Cerebellar nuclear complex (tissue), 1 donor: ENCODE measurements around the gene ZNF516.

ENCODE experiments used
- DNase-seq, 2 experiments: peaks; one replicate each; lab custom pipeline; 2025; lab: John Stamatoyannopoulos, UW

Gene ZNF516

DNA sequence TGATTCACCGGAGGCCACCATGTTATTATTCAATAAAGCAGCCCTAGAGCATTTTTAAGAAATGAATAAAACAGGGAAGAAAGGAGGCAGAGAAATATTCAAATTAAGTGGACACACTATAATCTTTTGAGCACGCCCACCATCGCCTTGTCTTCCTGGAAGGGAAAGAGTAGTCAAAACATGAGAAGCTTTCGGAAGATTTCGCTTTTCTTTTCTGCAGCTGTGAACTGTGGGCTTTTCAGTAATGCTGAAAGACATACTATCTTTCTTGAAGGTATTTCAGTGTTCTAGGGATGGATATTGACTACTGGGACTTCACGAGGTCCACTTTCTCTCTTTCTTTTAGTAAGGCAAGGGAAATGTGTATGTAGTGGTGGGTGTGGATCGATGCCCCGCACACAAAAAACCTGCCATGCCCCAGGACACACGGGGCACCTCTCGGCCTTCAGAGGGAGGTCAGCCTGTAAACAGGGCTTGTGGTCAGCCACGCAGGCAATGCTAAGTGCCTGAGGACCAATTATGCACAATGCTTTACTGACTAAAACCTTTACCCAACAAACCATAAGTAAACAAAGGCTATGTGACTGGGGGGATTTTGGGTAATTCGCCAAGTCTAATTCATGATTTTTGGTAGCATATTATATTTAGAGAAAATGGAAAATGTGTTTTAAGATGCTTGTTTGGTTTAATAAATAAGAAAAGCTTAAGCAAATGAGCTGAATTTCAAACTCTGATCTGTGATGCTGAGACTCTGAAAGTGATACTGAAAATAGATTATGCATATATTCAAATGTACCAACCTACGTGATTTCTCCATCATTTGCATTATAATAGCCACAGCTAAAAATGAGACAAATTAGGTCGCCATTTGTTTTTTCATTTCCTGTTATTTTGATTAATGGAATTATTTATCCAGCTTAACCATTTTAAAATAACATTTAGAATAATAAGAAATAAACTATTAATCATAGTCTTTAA, 130.5 kb downstream of the ZNF516 start:
- no peak for DNase-seq

DNA sequence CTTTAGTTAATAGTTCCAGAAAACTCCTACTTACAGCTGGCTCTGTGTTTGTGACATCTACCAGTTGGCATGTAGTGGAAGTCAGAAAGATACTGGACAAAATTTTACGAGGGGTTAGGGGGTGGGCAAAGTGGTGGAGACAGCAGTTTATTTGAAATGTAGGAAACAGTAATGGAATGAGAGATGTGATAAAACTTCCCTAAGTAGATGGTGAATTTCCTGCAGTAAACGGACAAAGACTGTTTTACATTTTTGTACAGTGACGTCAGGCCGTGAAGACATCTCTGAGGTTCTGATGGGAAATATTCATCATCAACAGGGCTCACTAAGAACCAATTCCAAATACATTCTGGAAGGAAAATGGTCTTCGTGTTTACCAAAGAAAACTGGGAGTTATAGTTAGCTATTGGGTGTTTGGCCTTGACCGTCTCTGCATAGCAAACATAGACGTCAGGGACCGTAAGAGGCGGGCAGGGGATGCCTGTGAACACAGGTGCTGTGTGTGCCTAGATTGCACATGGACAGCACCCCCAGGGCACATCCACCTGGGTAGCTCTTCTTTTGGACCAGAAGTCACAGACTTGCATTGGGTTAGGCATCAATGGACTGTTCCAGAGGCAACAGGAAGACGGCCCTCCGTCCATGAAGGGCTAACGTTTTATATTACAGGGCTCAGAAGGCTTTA, 131.5 kb downstream of the ZNF516 start:
- no peak for DNase-seq

DNA sequence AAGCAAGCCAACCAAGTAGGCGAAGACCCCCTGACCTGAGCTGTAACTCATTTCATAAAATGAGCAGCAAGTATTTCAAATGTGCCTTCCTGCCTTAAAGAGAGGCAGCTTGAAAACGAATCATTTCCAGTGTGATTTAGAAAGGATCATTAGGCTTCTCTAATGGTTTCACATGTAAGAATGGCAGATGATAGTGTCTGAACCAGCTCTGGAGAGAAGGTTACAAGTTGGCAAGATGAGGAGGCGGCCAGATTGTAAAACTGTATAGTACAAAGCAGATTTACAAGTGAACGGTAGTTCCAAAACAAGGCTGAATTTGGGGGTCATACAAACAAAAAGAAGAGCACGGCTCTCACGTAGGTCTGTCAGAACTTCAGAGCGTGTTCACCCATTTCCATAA, 132.4 kb downstream of the ZNF516 start:
- DNase-seq: no peak

DNA sequence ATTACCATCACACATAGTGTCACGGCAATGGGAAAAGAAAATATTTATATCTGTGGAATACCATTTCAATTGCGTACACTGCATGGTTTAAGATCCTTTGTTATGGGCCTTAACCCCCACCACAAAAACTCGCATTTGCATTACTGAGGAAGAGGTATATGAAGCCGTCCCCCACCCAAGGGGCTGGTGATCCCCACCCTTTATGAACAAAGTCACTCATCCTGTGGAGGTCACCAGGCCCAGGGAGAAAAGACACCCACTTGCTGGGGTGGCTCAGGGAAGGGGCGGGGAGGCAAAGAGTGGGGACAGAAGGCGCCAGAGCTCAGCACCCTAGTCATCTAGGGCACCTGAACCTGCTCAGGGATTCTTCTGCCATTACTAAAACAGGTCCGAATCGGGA, 133.8 kb downstream of the ZNF516 start:
- DNase-seq: no peak

DNA sequence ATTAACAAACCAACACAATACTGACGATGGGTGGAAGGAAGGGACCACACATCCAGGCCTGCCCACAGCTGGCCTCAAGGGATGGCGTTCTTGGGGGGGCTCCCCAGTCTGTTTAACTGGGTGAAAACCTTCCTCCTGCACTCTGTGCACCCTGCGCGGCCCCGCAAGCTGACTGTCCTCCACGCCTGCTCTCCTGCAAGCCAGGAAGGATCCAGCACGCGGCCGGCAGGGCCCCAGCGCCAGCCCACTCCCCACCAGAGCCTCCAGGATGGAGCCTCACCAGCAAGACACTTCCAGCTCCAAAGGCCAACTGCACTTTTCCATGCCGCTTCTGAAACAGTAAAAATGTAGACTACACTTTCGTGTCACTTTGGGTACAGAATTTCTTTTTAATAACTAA, 135.1 kb downstream of the ZNF516 start:
- no peak for DNase-seq

DNA sequence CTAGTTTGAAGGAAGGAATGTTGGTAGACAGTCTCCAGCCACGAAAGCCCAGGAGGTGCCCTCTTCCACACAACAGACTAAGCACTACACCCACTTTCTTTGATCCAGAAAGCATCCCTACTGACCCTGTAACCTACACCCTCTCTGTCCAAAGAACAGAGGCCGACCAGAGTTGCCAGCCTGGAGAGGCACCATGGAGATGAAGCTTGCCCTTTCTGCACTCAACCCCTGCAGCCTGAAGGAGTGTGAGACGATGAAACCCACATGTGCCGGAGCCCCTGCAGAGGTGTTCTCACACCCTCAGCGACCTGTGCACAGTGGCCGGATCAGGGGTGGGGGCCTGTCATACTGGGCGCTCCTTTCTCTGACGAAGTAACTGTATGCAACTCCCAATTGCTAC, 136.3 kb downstream of the ZNF516 start:
- no peak for DNase-seq

DNA sequence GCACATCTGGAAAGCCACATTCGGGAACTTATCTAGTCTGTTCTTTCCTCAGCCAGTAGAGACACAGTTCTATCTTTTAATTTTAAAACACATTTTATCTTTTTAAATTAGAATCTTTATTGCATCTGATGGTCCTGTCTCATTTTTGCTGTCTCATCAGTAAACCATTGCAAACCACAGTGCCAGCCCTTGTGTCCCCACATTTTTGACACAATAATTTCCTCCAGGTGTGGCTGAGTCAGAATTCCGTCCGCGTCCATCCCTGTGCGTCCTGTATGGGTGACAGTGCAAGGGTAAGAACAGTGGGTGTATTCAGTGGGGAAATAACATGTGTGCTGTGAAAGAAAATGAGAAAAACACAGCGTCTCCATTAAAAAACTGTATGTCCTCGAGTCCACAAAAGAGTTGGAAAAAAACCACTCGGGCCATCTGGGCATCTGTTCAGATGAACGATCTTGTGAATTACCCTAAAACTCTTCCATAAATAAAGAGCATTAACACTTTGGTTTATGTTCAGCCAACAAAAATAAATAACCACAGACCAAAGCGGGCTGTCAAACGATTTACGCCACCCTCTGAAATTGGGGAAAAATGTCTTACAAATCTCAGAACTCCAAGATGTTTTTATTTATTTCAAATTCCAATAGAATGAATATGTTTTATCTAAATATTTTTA, 137.3 kb downstream of the ZNF516 start:
- no peak for DNase-seq

DNA sequence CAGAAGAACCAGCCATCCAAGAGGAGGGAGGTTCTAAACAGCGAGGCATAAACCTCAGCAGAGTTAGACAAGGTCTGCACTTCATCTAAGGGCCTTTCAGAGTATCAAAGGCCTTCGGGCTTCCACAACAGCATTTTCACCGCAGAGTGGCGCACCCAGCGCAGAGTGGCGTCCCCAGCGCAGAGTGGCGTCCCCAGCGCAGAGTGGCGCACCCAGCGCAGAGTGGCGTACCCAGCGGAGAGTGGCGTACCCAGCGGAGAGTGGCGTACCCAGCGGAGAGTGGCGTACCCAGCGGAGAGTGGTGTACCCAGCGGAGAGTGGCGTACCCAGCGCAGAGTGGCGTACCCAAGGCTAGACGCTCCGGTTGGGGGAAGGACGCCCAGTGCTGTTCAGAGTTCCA, 137.9 kb downstream of the ZNF516 start:
- DNase-seq: no peak

DNA sequence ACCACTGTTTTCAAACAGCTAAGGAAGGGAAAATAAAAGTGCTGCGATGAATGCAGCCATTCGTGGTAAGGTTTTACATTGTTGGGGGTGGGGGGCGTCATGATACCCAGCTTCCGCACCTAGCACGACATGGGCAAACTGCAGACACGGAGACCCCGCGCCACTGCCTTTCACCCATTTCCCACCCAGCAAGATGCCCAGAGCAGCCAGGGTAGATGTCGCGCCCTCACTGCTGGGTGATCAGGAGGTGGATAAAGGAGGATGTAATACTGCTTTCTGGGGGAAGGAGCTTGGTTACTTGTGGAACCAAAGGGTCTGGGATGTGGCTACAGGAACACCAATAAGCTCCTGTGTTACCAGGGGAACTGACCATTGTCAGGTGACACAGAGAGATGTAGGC, 138.4 kb downstream of the ZNF516 start:
- no peak for DNase-seq

DNA sequence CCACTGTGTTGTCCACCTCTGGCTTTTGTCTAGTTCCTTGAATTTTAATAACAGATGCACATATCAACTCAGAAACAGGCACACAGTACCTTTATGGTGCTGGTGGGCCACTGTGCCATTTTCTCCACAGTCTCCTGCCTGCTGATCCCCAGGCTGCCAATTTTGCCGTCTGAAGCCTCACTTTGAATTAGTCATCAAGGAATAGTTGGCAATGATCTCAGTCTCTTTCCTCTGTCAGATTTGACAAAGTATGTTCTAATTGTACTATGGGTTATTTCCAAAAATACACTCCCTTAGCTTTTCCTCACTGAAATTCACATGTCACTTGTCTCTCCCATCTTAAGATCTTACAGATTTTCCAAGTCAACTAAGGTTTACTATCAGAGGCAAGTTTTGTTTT, 140.7 kb downstream of the ZNF516 start:
- DNase-seq: no peak

DNA sequence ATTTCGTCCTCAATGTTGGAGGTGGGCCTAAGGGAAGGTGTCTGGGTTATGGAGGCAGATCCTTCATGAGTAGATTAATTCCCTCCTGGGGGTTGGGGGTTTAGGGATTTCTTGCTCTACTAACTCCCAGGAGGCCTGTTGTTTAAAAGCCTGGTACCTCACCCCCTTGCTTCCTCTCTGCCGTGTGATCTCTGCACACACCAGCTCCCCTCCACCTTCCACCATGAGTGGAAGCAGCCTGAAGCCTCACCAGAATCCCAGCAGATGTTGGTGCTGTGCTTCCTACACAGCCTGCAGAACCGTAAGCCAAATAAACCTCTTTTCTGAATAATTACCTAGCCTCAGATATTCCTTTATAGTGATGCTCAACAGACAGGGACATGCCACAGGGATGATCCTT, 141.5 kb downstream of the ZNF516 start:
- DNase-seq: no peak

DNA sequence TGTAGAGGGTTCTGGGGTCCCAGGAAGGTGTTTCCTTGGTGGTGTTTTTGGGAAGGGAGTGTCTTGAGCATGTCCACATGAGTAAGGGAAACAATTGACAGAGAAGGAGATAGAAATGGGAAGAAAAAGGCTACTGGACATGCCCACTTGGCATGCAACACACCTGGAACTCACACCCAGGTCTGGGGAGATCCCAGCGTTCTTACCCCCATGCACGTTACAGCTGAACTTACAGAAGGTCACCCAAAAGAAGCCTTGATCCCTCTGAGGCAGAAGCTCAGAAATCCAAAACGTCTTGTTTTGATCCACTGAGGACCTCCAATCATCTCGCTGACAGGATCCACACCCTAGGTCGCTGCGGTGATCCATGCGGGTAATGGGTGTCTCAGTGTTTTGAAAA, 142.0 kb downstream of the ZNF516 start:
- no peak for DNase-seq

DNA sequence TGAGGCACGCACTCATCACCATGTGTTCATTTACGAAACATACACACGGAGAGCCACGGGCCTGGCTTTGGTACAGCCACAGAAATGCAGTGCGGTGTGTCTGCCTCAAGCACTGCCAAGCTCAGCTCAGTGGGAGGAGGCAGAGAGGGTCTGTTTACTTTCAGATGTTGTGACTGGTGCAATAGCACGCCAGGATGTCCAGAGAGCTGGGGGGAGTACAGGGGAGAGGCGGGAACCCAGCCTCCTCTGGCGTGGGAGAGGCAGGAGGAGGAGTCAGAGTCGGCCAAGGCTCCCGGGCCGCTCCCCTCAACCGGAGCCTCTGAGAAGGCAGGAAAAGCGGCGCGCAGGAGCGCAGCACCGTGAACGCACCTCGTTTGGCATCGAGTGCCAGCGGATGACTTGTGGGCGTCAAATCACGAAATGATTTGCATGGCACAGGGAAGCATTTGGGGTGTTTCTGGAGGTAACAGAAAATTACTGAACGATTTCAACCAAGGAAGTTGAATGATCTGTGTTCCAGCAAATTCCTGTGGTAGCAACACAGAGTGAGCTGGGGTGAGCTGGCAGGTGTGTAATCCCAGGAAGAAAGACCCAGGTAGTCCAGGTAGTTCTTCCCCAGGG, 143.0 kb downstream of the ZNF516 start:
- no peak for DNase-seq

DNA sequence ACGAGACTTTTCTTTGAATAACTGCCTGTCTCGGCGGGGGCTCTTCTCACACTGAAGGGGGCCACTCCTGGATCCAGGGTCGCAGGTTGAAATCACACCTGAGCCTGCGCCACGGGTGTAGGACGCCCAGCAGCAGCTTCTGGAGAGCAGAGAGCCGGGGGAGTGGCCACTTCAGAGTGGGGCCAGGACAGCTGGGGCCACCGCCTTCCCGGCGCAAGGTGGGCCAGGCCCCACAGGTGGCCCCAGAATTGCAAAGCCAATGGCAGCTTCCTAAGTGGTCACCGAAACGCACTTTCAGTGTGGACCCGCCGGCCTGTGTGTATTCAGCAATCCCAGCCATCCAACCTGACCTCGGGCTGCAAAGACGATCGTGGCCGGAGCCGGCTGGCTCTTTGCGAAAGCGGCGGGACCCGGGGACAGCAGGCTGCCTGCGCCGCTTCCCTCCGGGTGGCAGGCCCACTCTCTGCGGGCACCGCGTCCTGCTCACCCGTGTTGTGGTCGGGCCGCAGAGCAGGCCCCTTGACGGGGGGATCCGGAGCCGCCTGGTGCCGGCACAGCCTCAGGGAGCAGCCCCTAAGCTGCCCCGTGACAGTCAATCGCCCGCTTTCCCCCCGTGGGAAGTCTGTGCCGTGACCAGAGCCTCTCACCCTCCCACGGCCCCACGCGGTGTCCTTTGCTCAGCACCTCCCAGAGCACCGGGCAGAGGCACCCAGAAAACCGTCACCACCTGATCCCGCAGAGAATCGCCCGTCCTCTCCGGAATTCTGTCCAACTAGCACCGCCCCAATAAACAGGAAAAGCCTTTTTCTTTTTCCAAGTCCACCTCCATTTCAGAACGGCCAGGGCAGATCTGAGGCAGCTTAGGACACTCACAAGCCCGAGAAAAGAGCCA, 144.7 kb downstream of the ZNF516 start:
- DNase-seq: no peak

DNA sequence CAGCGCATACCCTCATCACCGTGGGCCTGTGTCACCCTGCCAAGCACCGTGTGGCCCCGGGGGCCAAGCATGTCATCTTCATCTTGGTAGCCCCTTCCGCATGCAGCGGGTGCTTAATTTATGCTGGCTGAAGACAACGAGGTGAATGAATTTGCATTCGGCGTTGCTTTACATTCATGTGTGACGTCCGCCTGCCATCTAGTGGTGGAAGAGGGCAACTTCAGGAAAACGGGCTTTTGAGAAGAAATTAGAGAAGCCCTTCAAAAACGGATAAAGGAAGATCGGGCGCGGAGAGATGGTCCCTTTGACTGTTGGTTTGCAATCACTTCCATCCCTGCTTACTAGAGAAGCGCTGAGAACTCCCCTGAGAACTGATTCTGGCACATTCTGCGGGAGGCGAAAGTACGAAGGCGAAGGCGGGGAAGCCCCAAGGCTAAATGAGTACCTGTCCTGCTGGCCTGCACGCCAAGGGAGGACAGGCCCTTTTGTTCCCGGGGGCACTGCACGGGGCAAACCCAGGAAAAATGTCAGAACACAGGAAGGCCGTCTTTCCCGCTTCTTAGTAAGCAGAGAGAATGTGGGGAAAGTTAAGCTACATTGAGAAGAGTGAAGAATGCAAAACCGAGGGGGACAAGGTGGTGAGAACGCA, 145.9 kb downstream of the ZNF516 start:
- peak in 1 of 2 experiments; percentile 16 for DNase-seq

DNA sequence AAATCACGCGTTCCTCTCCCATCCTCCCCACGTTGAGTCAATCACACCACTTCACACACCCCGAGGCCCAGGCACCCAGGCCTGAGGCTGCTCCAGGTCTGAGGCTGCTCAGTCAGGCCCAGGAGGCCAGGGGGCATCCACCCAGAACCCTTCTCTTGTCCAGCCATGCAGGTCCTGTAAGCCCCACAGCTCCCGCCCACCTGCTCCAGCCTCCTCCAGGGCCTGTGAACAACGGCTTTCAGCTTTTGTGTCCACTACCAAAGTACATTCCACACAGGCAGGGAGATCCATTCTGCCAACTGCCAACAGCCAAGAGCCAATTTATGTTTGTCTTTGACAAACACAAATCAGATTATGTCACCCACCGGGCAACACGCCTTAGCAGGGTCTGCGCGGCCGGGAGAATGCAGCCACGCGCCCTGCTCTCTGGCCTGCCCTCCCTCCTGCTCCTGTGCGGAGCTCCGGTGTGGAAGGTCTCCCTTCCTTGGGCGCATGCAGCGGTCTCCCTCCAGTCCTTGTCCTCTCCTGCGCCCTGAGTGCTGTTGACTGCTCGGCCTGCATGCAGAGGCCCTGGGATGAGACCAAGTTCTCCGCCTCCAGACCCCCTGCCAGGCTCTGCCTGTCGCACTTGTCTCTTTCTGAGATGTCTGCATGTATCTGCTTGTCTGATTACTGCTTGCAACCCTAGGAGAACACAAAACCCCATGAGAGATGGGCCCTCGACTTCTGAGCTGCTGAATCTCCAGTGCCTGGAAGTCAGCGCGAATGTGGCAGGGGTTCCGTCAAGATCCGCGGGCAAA, 146.6 kb downstream of the ZNF516 start:
- DNase-seq: peak in 1 of 2 experiments; percentile 0

DNA sequence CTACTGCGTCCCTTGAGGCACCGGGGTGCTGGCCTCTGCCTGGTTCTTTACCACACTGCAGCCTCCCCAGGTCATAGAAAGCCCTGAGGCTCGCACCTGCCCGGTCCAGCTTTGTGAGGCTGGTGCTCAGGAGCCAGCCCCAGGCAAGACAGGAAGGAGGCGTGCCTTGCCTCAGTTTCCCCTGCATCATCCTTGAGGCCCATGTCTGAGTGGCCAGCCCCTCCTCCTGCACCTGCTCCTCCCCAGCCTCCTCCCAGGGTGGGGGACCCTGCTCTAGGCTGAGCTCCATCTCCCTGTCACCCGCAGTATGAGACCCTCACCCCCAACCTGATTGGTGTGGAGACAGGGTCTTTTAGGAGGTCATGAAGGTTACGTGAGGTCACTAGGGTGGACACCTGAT, 147.7 kb downstream of the ZNF516 start:
- DNase-seq: no peak

DNA sequence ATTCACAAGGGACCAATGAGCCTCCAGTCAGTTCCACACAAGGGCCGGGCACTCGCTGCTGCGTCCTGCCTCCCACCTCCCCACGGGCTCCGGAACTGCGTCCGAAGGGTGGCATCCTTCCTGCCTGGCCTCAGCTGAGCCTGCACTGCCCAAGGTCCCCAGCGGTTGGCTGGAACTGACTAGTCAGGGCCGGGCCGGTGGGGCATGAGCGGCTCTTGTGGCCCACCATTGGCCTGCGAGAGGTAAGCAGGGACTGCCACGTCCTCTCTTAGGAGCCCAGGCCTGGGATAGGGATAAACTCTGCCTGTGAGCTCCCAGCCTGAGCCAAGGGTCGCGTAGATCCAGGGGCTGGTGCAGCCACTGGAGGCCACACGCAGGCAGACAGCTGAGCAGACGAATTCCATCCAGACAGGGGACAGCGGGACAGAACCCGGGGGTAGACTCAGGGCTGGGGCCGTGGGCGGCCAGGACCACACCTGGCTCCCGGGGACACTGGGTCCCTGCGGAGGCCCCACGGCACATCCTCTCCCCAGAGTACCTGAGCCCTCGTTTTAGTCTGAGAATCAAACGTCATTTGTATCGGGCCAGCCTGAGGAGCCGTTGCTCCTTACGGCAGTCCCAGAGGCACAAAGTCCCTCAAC, 148.4 kb downstream of the ZNF516 start:
- DNase-seq: no peak

DNA sequence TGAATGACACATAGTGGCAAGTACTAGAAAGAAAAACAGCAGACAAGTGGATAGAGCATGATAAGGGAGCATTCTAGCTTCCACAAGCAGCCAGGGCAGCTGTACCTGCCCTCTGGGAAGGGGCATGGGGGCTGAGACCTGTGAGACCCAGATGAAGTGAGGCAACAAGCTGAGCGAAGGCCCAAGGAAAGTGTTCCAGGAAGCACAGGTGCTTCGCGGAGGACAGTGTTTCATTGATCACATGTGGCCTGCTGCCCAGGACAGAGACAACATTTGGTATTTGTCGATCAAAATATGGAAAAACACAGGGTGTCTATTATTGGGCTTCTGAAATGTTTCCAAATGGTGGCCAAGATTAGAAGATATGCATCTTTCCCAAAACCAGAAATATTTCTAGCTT, 149.1 kb downstream of the ZNF516 start:
- no peak for DNase-seq
